Measurements from ENCODE around the gene TPSG1. TPM values are rescaled to one million over a fixed set of nuclear protein-coding genes. Genes with fewer than 3 reads are reported as not detected.

TPSG1 gene
- total RNA-seq, 2 donors from 2014 or later: 32.6 to 34.3 TPM

DNA sequence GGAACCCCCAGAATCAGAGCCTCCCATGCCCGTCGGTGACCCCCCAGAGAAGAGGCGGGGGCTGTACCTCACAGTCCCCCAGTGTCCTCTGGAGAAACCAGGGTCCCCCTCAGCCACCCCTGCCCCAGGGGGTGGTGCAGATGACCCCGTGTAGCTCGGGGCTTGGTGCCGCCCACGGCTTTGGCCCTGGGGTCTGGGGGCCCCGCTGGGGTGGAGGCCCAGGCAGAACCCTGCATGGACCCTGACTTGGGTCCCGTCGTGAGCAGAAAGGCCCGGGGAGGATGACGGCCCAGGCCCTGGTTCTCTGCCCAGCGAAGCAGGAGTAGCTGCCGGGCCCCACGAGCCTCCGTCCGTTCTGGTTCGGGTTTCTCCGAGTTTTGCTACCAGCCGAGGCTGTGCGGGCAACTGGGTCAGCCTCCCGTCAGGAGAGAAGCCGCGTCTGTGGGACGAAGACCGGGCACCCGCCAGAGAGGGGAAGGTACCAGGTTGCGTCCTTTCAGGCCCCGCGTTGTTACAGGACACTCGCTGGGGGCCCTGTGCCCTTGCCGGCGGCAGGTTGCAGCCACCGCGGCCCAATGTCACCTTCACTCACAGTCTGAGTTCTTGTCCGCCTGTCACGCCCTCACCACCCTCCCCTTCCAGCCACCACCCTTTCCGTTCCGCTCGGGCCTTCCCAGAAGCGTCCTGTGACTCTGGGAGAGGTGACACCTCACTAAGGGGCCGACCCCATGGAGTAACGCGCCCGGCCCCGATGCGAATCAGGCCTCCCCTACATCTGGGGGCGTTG, 4.0 kb downstream of the TPSG1 start:
- H3K4me3 ChIP-seq: no peak overlapping the region
- H3K27ac ChIP-seq: no peak overlapping the region
- no peak for DNase-seq
- no peaks in the 10 kb centered on the region for H3K27me3 ChIP-seq
- H3K9me3 ChIP-seq: no peaks in the 10 kb centered on the region
- intact Hi-C loops (cut with DNase I): no loop called here
- H3K36me3 ChIP-seq: no peaks in the 10 kb centered on the region
- H3K4me1 ChIP-seq: no peaks in the 10 kb centered on the region
- H3K9ac ChIP-seq (ENCODE audit: low read depth in 2 of 2, low read length in 2 of 2): no peak overlapping the region
- TF ChIP-seq, protein P1, sequence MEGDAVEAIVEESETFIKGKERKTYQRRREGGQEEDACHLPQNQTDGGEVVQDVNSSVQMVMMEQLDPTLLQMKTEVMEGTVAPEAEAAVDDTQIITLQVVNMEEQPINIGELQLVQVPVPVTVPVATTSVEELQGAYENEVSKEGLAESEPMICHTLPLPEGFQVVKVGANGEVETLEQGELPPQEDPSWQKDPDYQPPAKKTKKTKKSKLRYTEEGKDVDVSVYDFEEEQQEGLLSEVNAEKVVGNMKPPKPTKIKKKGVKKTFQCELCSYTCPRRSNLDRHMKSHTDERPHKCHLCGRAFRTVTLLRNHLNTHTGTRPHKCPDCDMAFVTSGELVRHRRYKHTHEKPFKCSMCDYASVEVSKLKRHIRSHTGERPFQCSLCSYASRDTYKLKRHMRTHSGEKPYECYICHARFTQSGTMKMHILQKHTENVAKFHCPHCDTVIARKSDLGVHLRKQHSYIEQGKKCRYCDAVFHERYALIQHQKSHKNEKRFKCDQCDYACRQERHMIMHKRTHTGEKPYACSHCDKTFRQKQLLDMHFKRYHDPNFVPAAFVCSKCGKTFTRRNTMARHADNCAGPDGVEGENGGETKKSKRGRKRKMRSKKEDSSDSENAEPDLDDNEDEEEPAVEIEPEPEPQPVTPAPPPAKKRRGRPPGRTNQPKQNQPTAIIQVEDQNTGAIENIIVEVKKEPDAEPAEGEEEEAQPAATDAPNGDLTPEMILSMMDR (IDR thresholded peaks at IDR 0.05): no peak

DNA sequence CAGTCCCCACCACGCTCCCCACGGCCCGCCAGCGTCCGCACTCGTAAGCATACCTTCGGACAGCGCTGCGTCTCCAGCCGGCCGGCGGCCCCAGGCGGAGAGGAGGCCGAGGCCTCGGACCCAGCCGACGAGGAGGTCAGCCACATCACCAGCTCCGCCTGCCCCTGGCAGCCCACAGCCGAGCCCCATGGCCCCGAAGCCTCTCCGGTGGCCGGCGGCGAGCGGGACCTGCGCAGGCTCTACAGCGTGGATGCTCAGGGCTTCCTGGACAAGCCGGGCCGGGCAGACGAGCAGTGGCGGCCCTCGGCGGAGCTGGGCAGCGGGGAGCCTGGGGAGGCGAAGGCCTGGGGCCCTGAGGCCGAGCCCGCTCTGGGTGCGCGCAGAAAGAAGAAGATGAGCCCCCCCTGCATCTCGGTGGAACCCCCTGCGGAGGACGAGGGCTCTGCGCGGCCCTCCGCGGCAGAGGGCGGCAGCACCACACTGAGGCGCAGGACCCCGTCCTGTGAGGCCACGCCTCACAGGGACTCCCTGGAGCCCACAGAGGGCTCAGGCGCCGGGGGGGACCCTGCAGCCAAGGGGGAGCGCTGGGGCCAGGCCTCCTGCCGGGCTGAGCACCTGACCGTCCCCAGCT, 4.9 kb downstream of the TPSG1 start:
- intact Hi-C loops (cut with DNase I): no loop called here

DNA sequence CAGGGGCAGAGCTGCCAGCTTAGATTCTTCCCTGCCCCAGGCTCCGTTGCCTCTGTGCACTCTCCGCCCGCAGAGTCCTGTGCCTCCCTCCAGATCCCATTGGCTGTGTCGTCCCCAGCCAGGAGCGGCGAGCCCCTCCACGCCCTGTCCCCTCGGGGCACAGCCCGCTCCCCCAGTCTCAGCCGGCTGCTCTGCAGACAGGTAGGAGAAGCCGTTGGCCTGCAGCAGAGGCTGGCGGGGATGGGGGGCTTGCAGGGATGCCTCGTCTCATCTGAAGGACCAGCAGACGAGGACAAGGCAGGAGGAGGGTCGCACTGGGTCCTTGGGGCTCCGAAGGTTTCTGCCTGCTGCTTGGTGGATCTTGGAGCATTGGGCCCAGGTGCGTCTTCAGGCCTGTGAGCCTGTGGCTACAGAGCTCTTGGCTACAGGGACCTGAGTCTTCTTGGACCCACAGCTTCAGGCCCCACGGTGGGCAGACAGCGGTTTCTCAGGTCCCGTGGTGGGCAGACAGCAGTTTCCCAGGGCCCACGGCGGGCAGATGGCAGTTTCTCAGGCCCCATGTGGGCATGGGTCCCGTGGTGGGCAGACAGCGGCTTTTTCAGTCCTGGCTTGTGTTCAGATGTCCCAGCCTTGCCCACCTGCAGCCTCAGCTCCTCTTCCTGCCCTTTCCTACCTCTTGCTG, 6.0 kb downstream of the TPSG1 start:
- TF ChIP-seq, protein P1 (IDR thresholded peaks at IDR 0.05): no peak
- no peaks in the 10 kb centered on the region for H3K4me1 ChIP-seq
- intact Hi-C loops (cut with DNase I): no loop called here
- H3K27me3 ChIP-seq: no peaks in the 10 kb centered on the region
- no peak overlapping the region for H3K9ac ChIP-seq (ENCODE audit: low read depth in 2 of 2, low read length in 2 of 2)
- DNase-seq: no peak
- no peaks in the 10 kb centered on the region for H3K9me3 ChIP-seq
- no peak overlapping the region for H3K27ac ChIP-seq
- H3K4me3 ChIP-seq: no peak overlapping the region
- no peaks in the 10 kb centered on the region for H3K36me3 ChIP-seq

More for the DNA sequence above, 4.9 kb downstream of the TPSG1 start:
- H3K36me3 ChIP-seq: no peaks in the 10 kb centered on the region
- no peak overlapping the region for H3K9ac ChIP-seq (ENCODE audit: low read depth in 2 of 2, low read length in 2 of 2)
- H3K9me3 ChIP-seq: no peaks in the 10 kb centered on the region
- H3K27me3 ChIP-seq: no peaks in the 10 kb centered on the region
- no peaks in the 10 kb centered on the region for H3K4me1 ChIP-seq
- H3K4me3 ChIP-seq: no peak overlapping the region
- DNase-seq: no peak
- TF ChIP-seq, protein P1 (IDR thresholded peaks at IDR 0.05): no peak
- H3K27ac ChIP-seq: no peak overlapping the region

DNA sequence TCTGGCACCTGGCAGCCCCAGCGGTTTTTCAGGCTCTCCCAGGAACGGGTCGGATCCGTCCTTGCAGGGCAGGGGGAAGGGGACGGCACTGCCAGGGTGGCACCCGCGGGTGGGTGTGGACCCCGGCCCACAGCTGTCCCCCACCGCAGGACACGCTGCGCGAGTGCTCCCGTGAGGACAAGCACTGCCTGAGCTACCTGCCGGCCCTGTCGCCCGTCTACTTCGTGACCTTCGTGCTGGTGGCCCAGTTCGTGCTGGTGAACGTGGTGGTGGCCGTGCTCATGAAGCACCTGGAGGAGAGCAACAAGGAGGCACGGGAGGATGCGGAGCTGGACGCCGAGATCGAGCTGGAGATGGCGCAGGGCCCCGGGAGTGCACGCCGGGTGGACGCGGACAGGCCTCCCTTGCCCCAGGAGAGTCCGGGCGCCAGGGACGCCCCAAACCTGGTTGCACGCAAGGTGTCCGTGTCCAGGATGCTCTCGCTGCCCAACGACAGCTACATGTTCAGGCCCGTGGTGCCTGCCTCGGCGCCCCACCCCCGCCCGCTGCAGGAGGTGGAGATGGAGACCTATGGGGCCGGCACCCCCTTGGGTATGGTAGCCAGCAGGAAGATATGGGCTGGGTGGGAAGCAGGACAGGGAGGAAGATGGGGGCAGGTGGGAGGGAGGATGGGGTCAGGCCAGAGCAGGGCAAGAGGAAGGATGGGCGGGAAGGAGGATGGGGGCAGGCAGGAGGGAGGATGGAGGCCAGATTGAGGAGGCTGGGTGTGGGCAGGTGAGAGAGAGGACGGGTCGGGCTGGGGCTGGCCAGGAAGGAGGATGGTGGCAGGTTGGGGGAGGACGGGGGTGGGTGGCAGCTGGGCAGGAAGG, 6.8 kb downstream of the TPSG1 start:
- intact Hi-C loops (cut with DNase I): no loop called here
- H3K9me3 ChIP-seq: no peaks in the 10 kb centered on the region
- H3K4me1 ChIP-seq: no peaks in the 10 kb centered on the region
- H3K27me3 ChIP-seq: no peaks in the 10 kb centered on the region
- TF ChIP-seq, protein P1 (IDR thresholded peaks at IDR 0.05): no peak
- no peak overlapping the region for H3K9ac ChIP-seq (ENCODE audit: low read depth in 2 of 2, low read length in 2 of 2)
- H3K36me3 ChIP-seq: no peaks in the 10 kb centered on the region
- no peak for DNase-seq
- H3K4me3 ChIP-seq: no peak overlapping the region
- no peak overlapping the region for H3K27ac ChIP-seq

DNA sequence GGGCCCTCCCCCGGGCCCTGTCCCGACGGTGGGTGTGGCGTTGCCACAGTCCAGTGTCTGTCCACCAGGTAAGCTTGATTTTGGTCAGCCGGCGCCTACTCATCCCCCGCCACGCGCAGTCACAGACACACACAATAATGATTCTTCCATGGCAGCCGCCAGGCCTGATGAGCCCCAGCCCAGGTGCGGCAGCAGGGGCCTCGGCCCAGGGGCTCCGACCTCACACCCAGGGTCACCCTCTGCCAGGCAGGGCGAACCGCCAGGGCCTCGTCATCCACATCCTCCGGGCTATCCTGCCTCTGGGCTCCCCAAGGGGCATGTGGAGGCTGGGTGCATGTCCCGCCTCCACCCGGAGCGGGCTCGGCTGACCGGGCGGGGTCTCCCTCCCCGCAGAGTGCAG, 7.5 kb downstream of the TPSG1 start:
- TF ChIP-seq, protein P1 (IDR thresholded peaks at IDR 0.05): no peak
- Histone ChIP-seq H3K9me3 (no peaks in the 10 kb centered on the region), H3K9ac (ENCODE audit: low read depth in 2 of 2, low read length in 2 of 2) (no peak overlapping the region), H3K27ac (no peak overlapping the region), H3K27me3 (no peaks in the 10 kb centered on the region), H3K4me3 (no peak overlapping the region), H3K36me3 (no peaks in the 10 kb centered on the region), H3K4me1 (no peaks in the 10 kb centered on the region)
- DNase-seq: no peak
- intact Hi-C loops (cut with DNase I): no loop called here

Measured in colonic mucosa (tissue), 4 donors.